SK-N-SH (cell line): ENCODE data around the gene GPN2. TPM values are rescaled to one million over a fixed set of nuclear protein-coding genes. Genes with fewer than 3 reads are reported as not detected.

Source experiments
- CTCF ChIA-PET: fragments of 300-600, 350-600 bp; formaldehyde crosslinking; extraction: SDS; loops from one replicate; lab custom pipeline; 2021; lab: Yijun Ruan, JAX
- POLR2A ChIA-PET: fragments of 350-600 bp; sonication (Branson Sonifier 250); formaldehyde crosslinking; extraction: SDS; loops from one replicate; lab custom pipeline; 2020; ENCODE audit warnings: antibody characterized with exemption, inconsistent platforms; lab: Yijun Ruan, JAX
- DNase-seq: peaks from one replicate; pipeline ENCODE4 v3.0.0; 2012
- H2AFZ ChIP-seq: fragments of 200-600 bp; sonication (generic); 2 replicates; pipeline ENCODE4 v1.8.1; 2016; ENCODE audit warnings: antibody characterized with exemption, mild to moderate bottlenecking, low read depth
- H3F3A ChIP-seq: fragments of 200-600 bp; sonication (generic); replicated peaks from 2 replicates; pipeline ENCODE3; 2016; ENCODE audit warnings: antibody characterized with exemption, mild to moderate bottlenecking; ENCODE audit not compliant: insufficient read depth
- H3K27ac ChIP-seq, 2 experiments: fragments of 200-500 bp in 1 of 2; fragments of 200-600 bp in 1 of 2; sonication (Bioruptor generic) in 1 of 2; sonication (generic), shearing (Covaris generic) in 1 of 2; 2 replicates each; pipeline versions ENCODE4 v1.5.1 to v1.6.1; 2014 to 2016; ENCODE audit warnings: low read depth in 2 of 2, inconsistent platforms in 1 of 2, low read length in 1 of 2, mild to moderate bottlenecking in 1 of 2, mixed read lengths in 1 of 2
- H3K27me3 ChIP-seq: fragments of 200-600 bp; sonication (generic), shearing (Covaris generic); 2 replicates; pipeline ENCODE4 v1.6.1; 2016; ENCODE audit warnings: mixed run types; ENCODE audit not compliant: insufficient read depth
- H3K36me3 ChIP-seq, 2 experiments: fragments of 200-500 bp in 1 of 2; fragments of 200-600 bp in 1 of 2; sonication (Bioruptor generic) in 1 of 2; sonication (generic) in 1 of 2; replicated peaks in 1 of 2; 2 replicates each; pipeline versions ENCODE3 to v1.5.1; 2014 to 2016; ENCODE audit warnings: low read length in 1 of 2, mild to moderate bottlenecking in 1 of 2; ENCODE audit not compliant: insufficient read depth in 2 of 2, control insufficient read depth in 1 of 2
- H3K4me1 ChIP-seq, 2 experiments: fragments of 200-500 bp in 1 of 2; fragments of 200-600 bp in 1 of 2; sonication (Bioruptor generic) in 1 of 2; sonication (generic), shearing (Covaris generic) in 1 of 2; 2 replicates each; pipeline versions ENCODE4 v1.5.1 to v1.6.1; 2014 to 2016; ENCODE audit warnings: low read depth in 1 of 2, low read length in 1 of 2, mixed run types in 1 of 2; ENCODE audit not compliant: insufficient read depth in 2 of 2, control insufficient read depth in 1 of 2
- H3K4me2 ChIP-seq: fragments of 200-600 bp; sonication (generic), shearing (Covaris generic); 2 replicates; pipeline ENCODE4 v1.6.1; 2017; ENCODE audit warnings: mixed run types
- H3K4me3 ChIP-seq, 2 experiments: fragments of 200-500 bp in 1 of 2; fragments of 200-600 bp in 1 of 2; sonication (Bioruptor generic) in 1 of 2; sonication (generic), shearing (Covaris generic) in 1 of 2; 2 replicates each; pipeline versions ENCODE4 v1.5.1 to v1.8.1; 2014 to 2016; ENCODE audit warnings: low read depth in 2 of 2, inconsistent platforms in 1 of 2, low read length in 1 of 2, mild to moderate bottlenecking in 1 of 2, mixed read lengths in 1 of 2, moderate library complexity in 1 of 2
- H3K79me2 ChIP-seq: fragments of 200-600 bp; sonication (generic); 2 replicates; pipeline ENCODE4 v1.8.1; 2017; ENCODE audit warnings: mild to moderate bottlenecking; ENCODE audit not compliant: insufficient read depth
- H3K9ac ChIP-seq: fragments of 200-600 bp; sonication (generic); 2 replicates; pipeline ENCODE4 v1.6.1; 2017; ENCODE audit warnings: mixed run types
- H3K9me2 ChIP-seq: fragments of 200-600 bp; sonication (generic); 2 replicates; pipeline ENCODE4 v1.6.1; 2017; ENCODE audit warnings: mixed run types
- H3K9me3 ChIP-seq: fragments of 200-600 bp; sonication (generic); 2 replicates; pipeline ENCODE4 v1.6.1; 2017; ENCODE audit warnings: mixed run types, mild to moderate bottlenecking, moderate library complexity
- H4K20me1 ChIP-seq: fragments of 200-600 bp; sonication (generic); 2 replicates; pipeline ENCODE4 v1.6.1; 2017; ENCODE audit warnings: mild to moderate bottlenecking, mixed run types; ENCODE audit not compliant: insufficient read depth
- EP300 ChIP-seq, 2 experiments: IDR thresholded peaks; 2 replicates each; pipeline versions ENCODE4 v1.4.0 to v1.6.1; 2012; ENCODE audit warnings: borderline replicate concordance in 1 of 2, low read depth in 1 of 2, low read length in 1 of 2
- MEF2A ChIP-seq: IDR thresholded peaks from 2 replicates; pipeline ENCODE4 v1.4.0; 2012; ENCODE audit warnings: low read depth, borderline replicate concordance
- MXI1 ChIP-seq: IDR thresholded peaks from 2 replicates; pipeline ENCODE4 v1.6.1; 2012; ENCODE audit warnings: mild to moderate bottlenecking, low read depth, low read length, improper control_type of control experiment
- NRF1 ChIP-seq: IDR thresholded peaks from 2 replicates; pipeline ENCODE4 v1.6.1; 2012; ENCODE audit warnings: low read depth, mild to moderate bottlenecking, low read length
- RCOR1 ChIP-seq: fragments of 150-350 bp; IDR thresholded peaks from 2 replicates; pipeline ENCODE4 v1.6.1; 2017; ENCODE audit warnings: antibody characterized with exemption, low read length
- RFX5 ChIP-seq: IDR thresholded peaks from 2 replicates; pipeline ENCODE4 v1.6.1; 2012; ENCODE audit warnings: mild to moderate bottlenecking, improper control_type of control experiment, low read length
- SIN3A ChIP-seq: IDR thresholded peaks from 2 replicates; pipeline ENCODE4 v1.6.1; 2012; ENCODE audit warnings: low read depth, mild to moderate bottlenecking, low read length, moderate library complexity, borderline replicate concordance
- SMC3 ChIP-seq: IDR thresholded peaks from 2 replicates; pipeline ENCODE4 v1.6.1; 2012; ENCODE audit warnings: low read depth, low read length, improper control_type of control experiment
- TAF1 ChIP-seq: IDR thresholded peaks from 2 replicates; pipeline ENCODE4 v1.6.1; 2012; ENCODE audit warnings: low read depth, mild to moderate bottlenecking, low read length, moderate library complexity, borderline replicate concordance
- TCF12 ChIP-seq: IDR thresholded peaks from 2 replicates; pipeline ENCODE4 v1.4.0; 2012
- TEAD4 ChIP-seq: IDR thresholded peaks from 2 replicates; pipeline ENCODE4 v1.4.0; 2012; ENCODE audit warnings: mild to moderate bottlenecking, borderline replicate concordance; ENCODE audit not compliant: insufficient read depth
- USF1 ChIP-seq: IDR thresholded peaks from 2 replicates; pipeline ENCODE4 v1.4.0; 2012; ENCODE audit warnings: low read depth, borderline replicate concordance
- WGBS: methylation state at CpG from one replicate; pipeline ENCODE4 v1.1.6; 2017; ENCODE audit warnings: low lambda C conversion rate; 5-methylcytosine and 5-hydroxymethylcytosine counted together
- polyA plus RNA-seq, 3 experiments: library from polyadenylated mRNA; depleted of rRNA; stranded (reverse); fragments of >200 nt; gene quantifications; 2 replicates each; pipeline ENCODE4 v1.2.3, GENCODE V29; 2012
- TF ChIP-seq, protein P1 (sequence below): IDR thresholded peaks from 2 replicates; pipeline ENCODE4 v1.6.1; 2012; ENCODE audit warnings: mild to moderate bottlenecking, low read depth, low read length, moderate library complexity
- TF ChIP-seq, protein P2 (sequence below): IDR thresholded peaks from 2 replicates; pipeline ENCODE4 v1.4.0; 2012; ENCODE audit warnings: low read depth, borderline replicate concordance

GPN2 gene
- polyA plus RNA-seq, 1 of the 3 experiments (the other 2 are of a cell fraction), result 24.0 TPM

DNA sequence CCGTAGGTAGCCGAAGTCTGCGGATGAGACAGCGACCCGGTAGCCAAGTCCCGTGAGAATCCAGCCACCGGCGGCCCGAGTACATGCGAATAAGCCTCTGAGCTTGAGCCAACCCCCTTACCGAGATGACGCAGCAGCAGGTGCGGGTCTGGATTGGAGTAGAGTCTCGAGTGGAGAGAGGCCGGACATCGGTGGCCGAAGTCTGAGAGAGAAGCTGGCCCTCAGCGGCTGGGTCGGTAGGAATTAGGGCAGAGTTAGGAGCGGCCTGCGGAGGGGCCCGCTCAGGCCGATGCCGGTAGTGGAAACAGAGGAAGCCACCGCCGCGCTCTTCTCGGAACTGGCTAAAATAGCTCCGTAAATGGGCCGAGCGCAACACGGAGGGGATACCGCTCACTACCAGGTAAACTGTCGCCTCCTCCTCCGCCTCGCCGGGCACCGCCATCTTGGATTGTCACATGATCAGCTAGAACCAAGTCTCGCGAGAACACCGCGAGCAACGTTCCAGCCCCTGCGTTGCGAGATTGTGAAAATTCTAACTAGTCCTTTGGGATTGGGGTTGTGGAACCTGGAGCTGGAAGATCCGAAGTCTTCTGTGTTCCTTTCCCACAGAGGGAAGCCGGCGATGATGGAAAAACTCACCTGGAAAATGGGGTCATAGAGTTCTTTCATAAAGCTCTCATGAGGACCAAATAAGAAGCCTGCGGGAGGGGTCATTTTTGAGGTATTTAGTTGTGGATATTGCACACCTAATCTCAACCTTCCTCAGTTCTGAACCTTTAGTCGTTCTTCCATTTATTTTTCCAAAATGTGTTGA, 10.1 kb upstream of the GPN2 start, which contains the start of gene GPATCH3 (continued):
- TF ChIP-seq TAF1, result peak; percentile 96
- TF ChIP-seq TEAD4, result no peak
- TF ChIP-seq, protein P1, sequence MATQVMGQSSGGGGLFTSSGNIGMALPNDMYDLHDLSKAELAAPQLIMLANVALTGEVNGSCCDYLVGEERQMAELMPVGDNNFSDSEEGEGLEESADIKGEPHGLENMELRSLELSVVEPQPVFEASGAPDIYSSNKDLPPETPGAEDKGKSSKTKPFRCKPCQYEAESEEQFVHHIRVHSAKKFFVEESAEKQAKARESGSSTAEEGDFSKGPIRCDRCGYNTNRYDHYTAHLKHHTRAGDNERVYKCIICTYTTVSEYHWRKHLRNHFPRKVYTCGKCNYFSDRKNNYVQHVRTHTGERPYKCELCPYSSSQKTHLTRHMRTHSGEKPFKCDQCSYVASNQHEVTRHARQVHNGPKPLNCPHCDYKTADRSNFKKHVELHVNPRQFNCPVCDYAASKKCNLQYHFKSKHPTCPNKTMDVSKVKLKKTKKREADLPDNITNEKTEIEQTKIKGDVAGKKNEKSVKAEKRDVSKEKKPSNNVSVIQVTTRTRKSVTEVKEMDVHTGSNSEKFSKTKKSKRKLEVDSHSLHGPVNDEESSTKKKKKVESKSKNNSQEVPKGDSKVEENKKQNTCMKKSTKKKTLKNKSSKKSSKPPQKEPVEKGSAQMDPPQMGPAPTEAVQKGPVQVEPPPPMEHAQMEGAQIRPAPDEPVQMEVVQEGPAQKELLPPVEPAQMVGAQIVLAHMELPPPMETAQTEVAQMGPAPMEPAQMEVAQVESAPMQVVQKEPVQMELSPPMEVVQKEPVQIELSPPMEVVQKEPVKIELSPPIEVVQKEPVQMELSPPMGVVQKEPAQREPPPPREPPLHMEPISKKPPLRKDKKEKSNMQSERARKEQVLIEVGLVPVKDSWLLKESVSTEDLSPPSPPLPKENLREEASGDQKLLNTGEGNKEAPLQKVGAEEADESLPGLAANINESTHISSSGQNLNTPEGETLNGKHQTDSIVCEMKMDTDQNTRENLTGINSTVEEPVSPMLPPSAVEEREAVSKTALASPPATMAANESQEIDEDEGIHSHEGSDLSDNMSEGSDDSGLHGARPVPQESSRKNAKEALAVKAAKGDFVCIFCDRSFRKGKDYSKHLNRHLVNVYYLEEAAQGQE, result peak; percentile 75; the same call in 1 of the 2 replicates
- TF ChIP-seq EP300 (IDR thresholded peaks at IDR 0.05; ENCODE audit: borderline replicate concordance in 1 of 2, low read depth in 1 of 2, low read length in 1 of 2), result no peak
- TF ChIP-seq MXI1, result no peak; the same call in none of the 2 replicates
- no peak for TF ChIP-seq RCOR1
- no peak for TF ChIP-seq SMC3
- TF ChIP-seq, protein P2, sequence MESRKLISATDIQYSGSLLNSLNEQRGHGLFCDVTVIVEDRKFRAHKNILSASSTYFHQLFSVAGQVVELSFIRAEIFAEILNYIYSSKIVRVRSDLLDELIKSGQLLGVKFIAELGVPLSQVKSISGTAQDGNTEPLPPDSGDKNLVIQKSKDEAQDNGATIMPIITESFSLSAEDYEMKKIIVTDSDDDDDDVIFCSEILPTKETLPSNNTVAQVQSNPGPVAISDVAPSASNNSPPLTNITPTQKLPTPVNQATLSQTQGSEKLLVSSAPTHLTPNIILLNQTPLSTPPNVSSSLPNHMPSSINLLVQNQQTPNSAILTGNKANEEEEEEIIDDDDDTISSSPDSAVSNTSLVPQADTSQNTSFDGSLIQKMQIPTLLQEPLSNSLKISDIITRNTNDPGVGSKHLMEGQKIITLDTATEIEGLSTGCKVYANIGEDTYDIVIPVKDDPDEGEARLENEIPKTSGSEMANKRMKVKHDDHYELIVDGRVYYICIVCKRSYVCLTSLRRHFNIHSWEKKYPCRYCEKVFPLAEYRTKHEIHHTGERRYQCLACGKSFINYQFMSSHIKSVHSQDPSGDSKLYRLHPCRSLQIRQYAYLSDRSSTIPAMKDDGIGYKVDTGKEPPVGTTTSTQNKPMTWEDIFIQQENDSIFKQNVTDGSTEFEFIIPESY, result peak; percentile 100
- no peak for TF ChIP-seq MEF2A
- TF ChIP-seq NRF1, result no peak
- no peak for TF ChIP-seq TCF12

- no peaks in the 10 kb centered on the region for H4K20me1 ChIP-seq
- H3K4me2 ChIP-seq, result no peak overlapping the region
- H3K9me2 ChIP-seq, result no peaks in the 10 kb centered on the region
- TF ChIP-seq RFX5 (no peak), SIN3A (no peak), USF1 (no peak)
- TF ChIP-seq, all 33 proteins: peak for 0
- H3K36me3 ChIP-seq, result peaks cover 23 to 31% of the 10 kb centered on the region in 2 experiments
- peaks cover 4 to 9% of the 10 kb centered on the region in 2 experiments; a peak in 3 of 4 replicates for H3K4me1 ChIP-seq
- no peaks in the 10 kb centered on the region for H3K9me3 ChIP-seq
- H3K27ac ChIP-seq, result no peak overlapping the region
- H3K9ac ChIP-seq, result no peak overlapping the region
- no peaks in the 10 kb centered on the region for H3K27me3 ChIP-seq
- H3K4me3 ChIP-seq, result no peak overlapping the region
- no peaks in the 10 kb centered on the region for H3F3A ChIP-seq
- ChIA-PET POLR2A (no interaction called here), CTCF (no interaction called here)
- WGBS, result 86% methylated on average over 9 of the region's 9 CpGs
- H3K79me2 ChIP-seq, result peaks cover 34% of the 10 kb centered on the region
- no peak for DNase-seq
- no peak overlapping the region for H2AFZ ChIP-seq
Measured at GRCh38 chr1:26897351-26897750, 7.3 kb upstream of the GPN2 start.
